WTC11 (cell line): ENCODE data around the gene HAO1. TPM values are rescaled to one million over a fixed set of nuclear protein-coding genes. Genes with fewer than 3 reads are reported as not detected.
"Not testable (repeated sequence)": the region's sequence is repeated elsewhere in the genome, so short reads cannot be mapped to it uniquely, and the experiment has no call there.

Source experiments
- ATAC-seq: fragments of 200-7000 bp; cut with Tn5 transposase; 2 replicates; pipeline ENCODE4 v1.10.0; 2021; ENCODE audit warnings: mild to moderate bottlenecking, moderate library complexity
- CTCF ChIA-PET: fragments of 300-600 bp; sonication (Branson Sonifier 250); formaldehyde crosslinking; loops from one replicate; lab custom pipeline; 2021; ENCODE audit warnings: antibody characterized with exemption; lab: Charles Lee
- POLR2A ChIA-PET: fragments of 350-600 bp; sonication (Branson Sonifier 250); formaldehyde crosslinking; loops from one replicate; lab custom pipeline; 2021; ENCODE audit warnings: antibody characterized with exemption; lab: Charles Lee
- DNase-seq: peaks from one replicate; pipeline ENCODE4 v3.0.0; 2021; ENCODE audit warnings: low spot score
- H3K27ac Mint-ChIP-seq: 2 replicates; pipeline ENCODE4 v1.8.0; 2021; ENCODE audit warnings: mixed read lengths
- H3K27me3 Mint-ChIP-seq: 2 replicates; pipeline ENCODE4 v1.8.0; 2021; ENCODE audit warnings: low read depth, mild to moderate bottlenecking, moderate library complexity, mixed read lengths
- H3K36me3 Mint-ChIP-seq: 2 replicates; pipeline ENCODE4 v1.8.0; 2021; ENCODE audit warnings: mixed read lengths
- H3K4me1 Mint-ChIP-seq: 2 replicates; pipeline ENCODE4 v1.8.0; 2022; ENCODE audit warnings: mixed read lengths
- H3K4me3 Mint-ChIP-seq: 2 replicates; pipeline ENCODE4 v1.8.0; 2021; ENCODE audit warnings: mild to moderate bottlenecking, moderate library complexity, mixed read lengths
- H3K9me3 Mint-ChIP-seq: 2 replicates; pipeline ENCODE4 v1.8.0; 2021; ENCODE audit warnings: mixed read lengths
- CREB1 ChIP-seq: sonication (generic); formaldehyde crosslinking; IDR thresholded peaks from 2 replicates; pipeline ENCODE4 v1.8.0; 2023; ENCODE audit warnings: mild to moderate bottlenecking, missing genetic modification reagents
- EMX1 ChIP-seq: fragments of 250-450 bp; sonication (Bioruptor Pico); IDR thresholded peaks from 2 replicates; pipeline ENCODE4 v1.8.0; 2021; ENCODE audit warnings: mild to moderate bottlenecking
- GTF2I ChIP-seq: fragments of 250-450 bp; sonication (Bioruptor Pico); conservative IDR thresholded peaks from 2 replicates; pipeline ENCODE4 v1.4.0; 2021; ENCODE audit warnings: mild to moderate bottlenecking
- NR2C2 ChIP-seq: sonication (generic); formaldehyde crosslinking; IDR thresholded peaks from 2 replicates; pipeline ENCODE4 v1.8.0; 2022; ENCODE audit warnings: mild to moderate bottlenecking, missing genetic modification reagents
- SMAD3 ChIP-seq: sonication (generic); formaldehyde crosslinking; IDR thresholded peaks from 2 replicates; pipeline ENCODE4 v1.8.0; 2022; ENCODE audit warnings: missing genetic modification reagents, mild to moderate bottlenecking, borderline replicate concordance
- TP53 ChIP-seq: sonication (generic); formaldehyde crosslinking; IDR thresholded peaks from 2 replicates; pipeline ENCODE4 v1.8.1; 2023; ENCODE audit warnings: mild to moderate bottlenecking, missing genetic modification reagents
- total RNA-seq: library from RNA; stranded (reverse); gene quantifications from 3 replicates; pipeline ENCODE4 v1.2.3, GENCODE V29; 2021
- TF ChIP-seq, protein P1 (sequence below): sonication (generic); formaldehyde crosslinking; IDR thresholded peaks from 2 replicates; pipeline ENCODE4 v1.8.0; 2023; ENCODE audit warnings: missing genetic modification reagents, mild to moderate bottlenecking, borderline replicate concordance
- TF ChIP-seq, protein P2 (sequence below): sonication (generic); formaldehyde crosslinking; IDR thresholded peaks from 2 replicates; pipeline ENCODE4 v1.8.1; 2023; ENCODE audit warnings: mild to moderate bottlenecking, missing genetic modification reagents
- TF ChIP-seq, protein P3 (sequence below): sonication (generic); formaldehyde crosslinking; IDR thresholded peaks from 2 replicates; pipeline ENCODE4 v1.8.1; 2022; ENCODE audit warnings: mild to moderate bottlenecking, missing genetic modification reagents, moderate library complexity, borderline replicate concordance
- TF ChIP-seq, protein P4 (sequence below): sonication (generic); formaldehyde crosslinking; IDR thresholded peaks from 2 replicates; pipeline ENCODE4 v1.8.0; 2023; ENCODE audit warnings: missing genetic modification reagents

HAO1 gene
- total RNA-seq, 1 experiment from 2014 or later, result not detected

DNA sequence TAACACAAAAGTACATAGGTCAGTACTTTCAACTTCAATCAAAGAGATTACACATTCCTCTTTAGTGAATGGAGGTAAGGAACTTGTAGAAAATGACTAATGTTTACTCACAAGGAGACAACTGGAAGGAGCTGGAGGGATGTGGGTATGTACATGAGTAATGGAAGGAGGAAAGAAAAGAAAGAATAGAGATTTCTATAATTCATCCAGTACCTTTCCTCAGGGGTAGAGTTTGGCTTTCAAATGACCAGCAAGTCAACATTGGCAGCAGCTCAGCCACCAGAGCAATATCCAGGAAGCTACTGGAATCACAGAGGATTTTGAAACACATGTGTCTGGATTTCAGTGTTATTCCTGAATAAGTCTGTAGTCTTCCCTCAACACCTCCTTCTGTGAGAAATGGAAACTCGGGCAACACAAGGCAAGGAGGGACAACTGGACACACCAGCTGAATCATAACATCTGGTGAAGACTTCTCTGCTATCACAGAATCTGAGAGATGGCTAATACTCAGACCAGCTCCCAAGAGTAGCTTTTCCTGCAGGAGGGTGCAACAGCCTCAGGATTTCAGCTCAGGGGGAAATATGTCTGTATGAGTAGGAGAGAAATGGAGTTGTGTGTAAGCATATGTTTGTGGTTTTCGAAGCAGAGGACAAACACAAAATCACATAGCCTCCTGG lies 98.8 kb downstream of the HAO1 start (continued):
- TF ChIP-seq, protein P1, sequence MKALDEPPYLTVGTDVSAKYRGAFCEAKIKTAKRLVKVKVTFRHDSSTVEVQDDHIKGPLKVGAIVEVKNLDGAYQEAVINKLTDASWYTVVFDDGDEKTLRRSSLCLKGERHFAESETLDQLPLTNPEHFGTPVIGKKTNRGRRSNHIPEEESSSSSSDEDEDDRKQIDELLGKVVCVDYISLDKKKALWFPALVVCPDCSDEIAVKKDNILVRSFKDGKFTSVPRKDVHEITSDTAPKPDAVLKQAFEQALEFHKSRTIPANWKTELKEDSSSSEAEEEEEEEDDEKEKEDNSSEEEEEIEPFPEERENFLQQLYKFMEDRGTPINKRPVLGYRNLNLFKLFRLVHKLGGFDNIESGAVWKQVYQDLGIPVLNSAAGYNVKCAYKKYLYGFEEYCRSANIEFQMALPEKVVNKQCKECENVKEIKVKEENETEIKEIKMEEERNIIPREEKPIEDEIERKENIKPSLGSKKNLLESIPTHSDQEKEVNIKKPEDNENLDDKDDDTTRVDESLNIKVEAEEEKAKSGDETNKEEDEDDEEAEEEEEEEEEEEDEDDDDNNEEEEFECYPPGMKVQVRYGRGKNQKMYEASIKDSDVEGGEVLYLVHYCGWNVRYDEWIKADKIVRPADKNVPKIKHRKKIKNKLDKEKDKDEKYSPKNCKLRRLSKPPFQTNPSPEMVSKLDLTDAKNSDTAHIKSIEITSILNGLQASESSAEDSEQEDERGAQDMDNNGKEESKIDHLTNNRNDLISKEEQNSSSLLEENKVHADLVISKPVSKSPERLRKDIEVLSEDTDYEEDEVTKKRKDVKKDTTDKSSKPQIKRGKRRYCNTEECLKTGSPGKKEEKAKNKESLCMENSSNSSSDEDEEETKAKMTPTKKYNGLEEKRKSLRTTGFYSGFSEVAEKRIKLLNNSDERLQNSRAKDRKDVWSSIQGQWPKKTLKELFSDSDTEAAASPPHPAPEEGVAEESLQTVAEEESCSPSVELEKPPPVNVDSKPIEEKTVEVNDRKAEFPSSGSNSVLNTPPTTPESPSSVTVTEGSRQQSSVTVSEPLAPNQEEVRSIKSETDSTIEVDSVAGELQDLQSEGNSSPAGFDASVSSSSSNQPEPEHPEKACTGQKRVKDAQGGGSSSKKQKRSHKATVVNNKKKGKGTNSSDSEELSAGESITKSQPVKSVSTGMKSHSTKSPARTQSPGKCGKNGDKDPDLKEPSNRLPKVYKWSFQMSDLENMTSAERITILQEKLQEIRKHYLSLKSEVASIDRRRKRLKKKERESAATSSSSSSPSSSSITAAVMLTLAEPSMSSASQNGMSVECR (CRISPR knock-in tag), result no peak

DNA sequence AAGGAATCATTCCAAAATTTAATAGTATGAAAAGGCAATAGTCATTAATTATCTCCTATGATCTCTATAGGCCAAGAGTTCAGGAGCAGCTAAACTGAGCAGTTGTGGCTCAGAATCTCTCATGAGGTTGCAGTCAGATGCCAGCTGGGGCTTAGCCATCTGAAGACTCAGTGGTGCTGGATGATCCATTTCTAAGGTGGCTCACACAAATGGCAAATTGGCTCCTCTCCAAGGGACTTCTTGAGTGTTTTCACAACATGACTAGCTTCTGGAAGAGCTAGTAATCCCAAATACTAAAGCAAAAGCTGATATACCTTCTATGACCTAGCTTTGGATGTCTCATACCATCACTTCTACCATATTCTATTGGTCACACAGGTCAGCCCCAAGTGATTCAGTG lies 104.2 kb downstream of the HAO1 start:
- H3K9me3 Mint-ChIP-seq, result peaks cover 32% of the 10 kb centered on the region
- no peak overlapping the region for H3K4me3 Mint-ChIP-seq
- ChIA-PET POLR2A (no interaction called here), CTCF (no interaction called here)
- no peaks in the 10 kb centered on the region; the same call in 1 of the 2 replicates for H3K27me3 Mint-ChIP-seq
- no peak overlapping the region for H3K27ac Mint-ChIP-seq
- ATAC-seq, result no peak
- H3K4me1 Mint-ChIP-seq, result no peaks in the 10 kb centered on the region
- no peak for TF ChIP-seq CREB1 (CRISPR knock-in tag)
- TF ChIP-seq, protein P2, sequence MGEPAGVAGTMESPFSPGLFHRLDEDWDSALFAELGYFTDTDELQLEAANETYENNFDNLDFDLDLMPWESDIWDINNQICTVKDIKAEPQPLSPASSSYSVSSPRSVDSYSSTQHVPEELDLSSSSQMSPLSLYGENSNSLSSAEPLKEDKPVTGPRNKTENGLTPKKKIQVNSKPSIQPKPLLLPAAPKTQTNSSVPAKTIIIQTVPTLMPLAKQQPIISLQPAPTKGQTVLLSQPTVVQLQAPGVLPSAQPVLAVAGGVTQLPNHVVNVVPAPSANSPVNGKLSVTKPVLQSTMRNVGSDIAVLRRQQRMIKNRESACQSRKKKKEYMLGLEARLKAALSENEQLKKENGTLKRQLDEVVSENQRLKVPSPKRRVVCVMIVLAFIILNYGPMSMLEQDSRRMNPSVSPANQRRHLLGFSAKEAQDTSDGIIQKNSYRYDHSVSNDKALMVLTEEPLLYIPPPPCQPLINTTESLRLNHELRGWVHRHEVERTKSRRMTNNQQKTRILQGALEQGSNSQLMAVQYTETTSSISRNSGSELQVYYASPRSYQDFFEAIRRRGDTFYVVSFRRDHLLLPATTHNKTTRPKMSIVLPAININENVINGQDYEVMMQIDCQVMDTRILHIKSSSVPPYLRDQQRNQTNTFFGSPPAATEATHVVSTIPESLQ (CRISPR knock-in tag), result no peak
- TF ChIP-seq GTF2I (CRISPR knock-in tag), result no peak
- no peak for TF ChIP-seq SMAD3 (CRISPR knock-in tag)
- TF ChIP-seq, protein P3, sequence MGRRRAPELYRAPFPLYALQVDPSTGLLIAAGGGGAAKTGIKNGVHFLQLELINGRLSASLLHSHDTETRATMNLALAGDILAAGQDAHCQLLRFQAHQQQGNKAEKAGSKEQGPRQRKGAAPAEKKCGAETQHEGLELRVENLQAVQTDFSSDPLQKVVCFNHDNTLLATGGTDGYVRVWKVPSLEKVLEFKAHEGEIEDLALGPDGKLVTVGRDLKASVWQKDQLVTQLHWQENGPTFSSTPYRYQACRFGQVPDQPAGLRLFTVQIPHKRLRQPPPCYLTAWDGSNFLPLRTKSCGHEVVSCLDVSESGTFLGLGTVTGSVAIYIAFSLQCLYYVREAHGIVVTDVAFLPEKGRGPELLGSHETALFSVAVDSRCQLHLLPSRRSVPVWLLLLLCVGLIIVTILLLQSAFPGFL (CRISPR knock-in tag), result no peak
- TF ChIP-seq, protein P4, sequence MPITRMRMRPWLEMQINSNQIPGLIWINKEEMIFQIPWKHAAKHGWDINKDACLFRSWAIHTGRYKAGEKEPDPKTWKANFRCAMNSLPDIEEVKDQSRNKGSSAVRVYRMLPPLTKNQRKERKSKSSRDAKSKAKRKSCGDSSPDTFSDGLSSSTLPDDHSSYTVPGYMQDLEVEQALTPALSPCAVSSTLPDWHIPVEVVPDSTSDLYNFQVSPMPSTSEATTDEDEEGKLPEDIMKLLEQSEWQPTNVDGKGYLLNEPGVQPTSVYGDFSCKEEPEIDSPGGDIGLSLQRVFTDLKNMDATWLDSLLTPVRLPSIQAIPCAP (CRISPR knock-in tag), result no peak
- TF ChIP-seq EMX1 (CRISPR knock-in tag), result no peak
- TF ChIP-seq NR2C2 (CRISPR knock-in tag), result no peak
- TF ChIP-seq TP53 (CRISPR knock-in tag), result no peak
- DNase-seq, result no peak
- peaks cover 3% of the 10 kb centered on the region for H3K36me3 Mint-ChIP-seq

DNA sequence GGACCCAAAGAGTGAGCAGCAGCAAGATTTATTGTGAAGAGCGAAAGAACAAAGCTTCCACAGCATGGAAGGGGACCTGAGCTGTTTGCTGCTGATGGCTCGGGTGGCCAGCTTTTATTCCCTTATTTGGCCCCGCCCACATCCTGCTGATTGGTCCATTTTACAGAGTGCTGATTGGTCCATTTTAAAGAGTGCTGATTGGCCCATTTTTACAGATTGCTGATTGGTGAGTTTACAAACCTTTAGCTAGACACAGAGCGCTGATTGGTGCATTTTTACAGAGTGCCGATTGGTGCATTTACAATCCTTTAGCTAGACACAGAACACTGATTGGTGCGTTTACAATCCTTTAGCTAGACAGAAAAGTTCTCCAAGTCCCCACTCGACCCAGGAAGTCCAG lies 105.8 kb downstream of the HAO1 start:
- H3K4me3 Mint-ChIP-seq, H3K36me3 Mint-ChIP-seq, H3K27ac Mint-ChIP-seq, H3K27me3 Mint-ChIP-seq, H3K4me1 Mint-ChIP-seq, POLR2A ChIA-PET, CTCF ChIA-PET, ATAC-seq, DNase-seq: not testable (repeated sequence)
- H3K9me3 Mint-ChIP-seq, result peaks cover 32% of the 10 kb centered on the region

Other genes starting within 250 kb of the HAO1 start
- gene TMX4, start 79.3 kb upstream of the HAO1 start, total RNA-seq, result 9.7 to 11.4 TPM (median 9.8 TPM) in 3 replicates
- 11.3 to 18.5 TPM (median 17.5 TPM) in 3 replicates for gene PLCB1, start 191.8 kb upstream of the HAO1 start, total RNA-seq